ENCODE results near the gene MLLT1. TPM values are rescaled to one million over a fixed set of nuclear protein-coding genes. Genes with fewer than 3 reads are reported as not detected.
A peak's percentile ranks its signal among the peaks of the same experiment; 100 is the strongest.

Gene MLLT1
- total and polyA plus RNA-seq, 2 of the 8 experiments (the other 6 are each of a cell fraction or from before 2014, with no cell fraction given) = 18.8 to 45.1 TPM

- Histone ChIP-seq H3K4me2 (ENCODE audit: insufficient read depth in 1 of 2, low read depth in 2 of 2, low read length in 2 of 2) (peak overlapping the region; percentile 30 to 55; a peak in 2 of 4 replicates), H2BK20ac (ENCODE audit: low read length) (no peak overlapping the region), H3K4me1 (replicated peaks in 1 of 4; ENCODE audit: control insufficient read depth in 3 of 4, insufficient read depth in 4 of 4, low read length in 3 of 4) (peaks cover 6 to 40% (median 20%) of the 10 kb centered on the region in 4 experiments), H2BK5ac (ENCODE audit: low read depth, low read length) (0 out of 2 replicates have a peak overlapping the region, but pooled peaks have one; percentile 82), H2AK5ac (ENCODE audit: low read depth, low read length) (no peak overlapping the region), H3K18ac (ENCODE audit: extremely low read depth, low read length) (no peak overlapping the region), H3K4ac (replicated peaks; ENCODE audit: insufficient read length, low read depth, low read length) (no peak overlapping the region), H3K79me1 (ENCODE audit: low read depth, low read length) (peaks cover 37% of the 10 kb centered on the region), H3K4me3 (ENCODE audit: extremely low read depth in 1 of 4, insufficient read depth in 2 of 4, low read depth in 3 of 4, low read length in 4 of 4) (no peak overlapping the region), H3K79me2 (ENCODE audit: control insufficient read depth in 1 of 2, insufficient read depth in 2 of 2, low read length in 2 of 2) (peaks cover 19 to 96% of the 10 kb centered on the region in 2 experiments), H4K8ac (ENCODE audit: extremely low read depth, insufficient read depth, low read length) (no peak overlapping the region), H3K36me3 (ENCODE audit: control insufficient read depth in 2 of 4, insufficient read depth in 4 of 4, low read length in 3 of 4) (peaks cover 0 to 20% (median 8%) of the 10 kb centered on the region in 4 experiments; a peak in 3 of 8 replicates), H3K56ac (replicated peaks; ENCODE audit: insufficient read length, low read depth, low read length) (no peak overlapping the region), H4K5ac (ENCODE audit: insufficient read length, low read depth, low read length) (no peak overlapping the region), H3K27ac (ENCODE audit: low read depth, low read length) (no peak overlapping the region), H3K27me3 (replicated peaks in 1 of 4; ENCODE audit: control insufficient read depth in 3 of 4, extremely low read depth in 1 of 4, insufficient read depth in 3 of 4, low read length in 3 of 4) (no peaks in the 10 kb centered on the region; a peak in 1 of 7 replicates), H3K23ac (ENCODE audit: insufficient read length) (no peak overlapping the region), H2BK120ac (replicated peaks; ENCODE audit: low read depth, low read length) (no peak overlapping the region), H2AFZ (ENCODE audit: low read length) (no peak overlapping the region), H3K9me3 (ENCODE audit: insufficient read depth in 2 of 2, low read depth in 1 of 2, low read length in 1 of 2) (no peaks in the 10 kb centered on the region), H2BK15ac (ENCODE audit: low read length) (no peak overlapping the region), H3K23me2 (ENCODE audit: low read depth, low read length) (no peaks in the 10 kb centered on the region), H2BK12ac (ENCODE audit: low read depth, low read length) (no peak overlapping the region), H3K9ac (replicated peaks in 1 of 4; ENCODE audit: extremely low read depth in 1 of 4, low read depth in 3 of 4, low read length in 3 of 4) (no peak overlapping the region), H3K14ac (ENCODE audit: insufficient read length) (no peak overlapping the region), H4K20me1 (replicated peaks in 1 of 2; ENCODE audit: control insufficient read depth in 1 of 2, insufficient read depth in 2 of 2, low read length in 2 of 2) (peaks cover 50 to 59% of the 10 kb centered on the region in 2 experiments), H4K91ac (replicated peaks; ENCODE audit: insufficient read length, low read length) (no peak overlapping the region)
- no peak for TF ChIP-seq SP2 (IDR thresholded peaks at IDR 0.05; ENCODE audit: low read length)
- TF ChIP-seq BCL11A (IDR thresholded peaks at IDR 0.05; ENCODE audit: low read depth in 2 of 2, low read length in 2 of 2) = no peak
- TF ChIP-seq, protein P1, sequence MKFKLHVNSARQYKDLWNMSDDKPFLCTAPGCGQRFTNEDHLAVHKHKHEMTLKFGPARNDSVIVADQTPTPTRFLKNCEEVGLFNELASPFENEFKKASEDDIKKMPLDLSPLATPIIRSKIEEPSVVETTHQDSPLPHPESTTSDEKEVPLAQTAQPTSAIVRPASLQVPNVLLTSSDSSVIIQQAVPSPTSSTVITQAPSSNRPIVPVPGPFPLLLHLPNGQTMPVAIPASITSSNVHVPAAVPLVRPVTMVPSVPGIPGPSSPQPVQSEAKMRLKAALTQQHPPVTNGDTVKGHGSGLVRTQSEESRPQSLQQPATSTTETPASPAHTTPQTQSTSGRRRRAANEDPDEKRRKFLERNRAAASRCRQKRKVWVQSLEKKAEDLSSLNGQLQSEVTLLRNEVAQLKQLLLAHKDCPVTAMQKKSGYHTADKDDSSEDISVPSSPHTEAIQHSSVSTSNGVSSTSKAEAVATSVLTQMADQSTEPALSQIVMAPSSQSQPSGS (IDR thresholded peaks at IDR 0.05; ENCODE audit: low read length) = no peak
- no peak for TF ChIP-seq CBX5 (IDR thresholded peaks at IDR 0.05; ENCODE audit: low read depth, low read length)
- no peak for TF ChIP-seq TAF1 (IDR thresholded peaks at IDR 0.05; ENCODE audit: low read depth, low read length)
- no peak for TF ChIP-seq KDM1A (IDR thresholded peaks at IDR 0.05; ENCODE audit: borderline replicate concordance, low read length)
- WGBS, 2 experiments (ENCODE audit: extremely low coverage in 1 of 2, insufficient coverage in 1 of 2, insufficient read length in 1 of 2, insufficient replicate concordance in 2 of 2, low coverage in 1 of 2, low lambda C conversion rate in 2 of 2, missing lambda C conversion rate in 1 of 2) = 85% methylated on average over 21 of the region's 22 CpGs; no CpG with 5 or more reads in 1 of the 2 experiments
- DNase-seq (ENCODE audit: low read depth in 1 of 2, low spot score in 2 of 2) (no peak), FAIRE-seq (no peak)
- CTCF ChIA-PET (ENCODE audit: partially characterized antibody) = interaction anchor here (1.5 to 3.8 kb wide), 2 partner anchors 12 kb away, joined by 4 to 41 read pairs; no protein-coding TSS in a partner anchor
- POLR2A ChIA-PET (ENCODE audit: partially characterized antibody) = interaction anchor here (1.6 to 1.8 kb wide), 2 partner anchors 12 to 55 kb away, joined by 4 to 8 read pairs; no protein-coding TSS in a partner anchor
Measured at GRCh38 chr19:6272913-6273600, 6.7 kb downstream of the MLLT1 start.
